HEK293 (cell line): Measurements from ENCODE around the gene RTBDN.
A peak's percentile ranks its signal among the peaks of the same experiment; 100 is the strongest.

Experiments used
- GFI1B ChIP-seq: fragments of 450-650 bp; formaldehyde crosslinking; IDR thresholded peaks from 2 replicates; pipeline ENCODE4 v1.5.1; 2016; ENCODE audit warnings: missing biosample characterization, missing genetic modification characterization
- GLIS2 ChIP-seq: fragments of 450-650 bp; formaldehyde crosslinking; IDR thresholded peaks from 2 replicates; pipeline ENCODE4 v1.5.1; 2016; ENCODE audit warnings: missing biosample characterization, missing genetic modification characterization
- KLF16 ChIP-seq: fragments of 450-650 bp; formaldehyde crosslinking; IDR thresholded peaks from 2 replicates; pipeline ENCODE4 v1.5.1; 2017; ENCODE audit warnings: missing biosample characterization, missing genetic modification characterization
- KLF7 ChIP-seq: fragments of 450-650 bp; formaldehyde crosslinking; IDR thresholded peaks from 2 replicates; pipeline ENCODE4 v1.5.1; 2016; ENCODE audit warnings: missing biosample characterization, missing genetic modification characterization, borderline replicate concordance
- PBX3 ChIP-seq: sonication (generic); formaldehyde crosslinking; IDR thresholded peaks from 2 replicates; pipeline ENCODE4 v1.8.1; 2022; ENCODE audit warnings: mild to moderate bottlenecking, moderate library complexity, missing genetic modification reagents
- SP2 ChIP-seq: fragments of 450-650 bp; formaldehyde crosslinking; IDR thresholded peaks from 2 replicates; pipeline ENCODE4 v1.5.1; 2016; ENCODE audit warnings: missing biosample characterization, missing genetic modification characterization
- TCF7L2 ChIP-seq: IDR thresholded peaks from 2 replicates; pipeline ENCODE4 v1.6.1; 2011; ENCODE audit warnings: low read depth, mild to moderate bottlenecking, inconsistent platforms, low read length, moderate library complexity, borderline replicate concordance
- WT1 ChIP-seq: fragments of 450-650 bp; formaldehyde crosslinking; IDR thresholded peaks from 2 replicates; pipeline ENCODE4 v1.5.1; 2016; ENCODE audit warnings: missing biosample characterization, missing genetic modification characterization
- YY1 ChIP-seq: fragments of 450-650 bp; formaldehyde crosslinking; IDR thresholded peaks from 2 replicates; pipeline ENCODE4 v1.5.1; 2018; ENCODE audit warnings: missing biosample characterization, missing genetic modification characterization
- YY2 ChIP-seq: fragments of 450-650 bp; formaldehyde crosslinking; IDR thresholded peaks from 2 replicates; pipeline ENCODE4 v1.5.1; 2016; ENCODE audit warnings: missing biosample characterization, missing genetic modification characterization
- ZBTB26 ChIP-seq: fragments of 450-650 bp; formaldehyde crosslinking; optimal IDR thresholded peaks from 2 replicates; pipeline ENCODE3; 2016; ENCODE audit warnings: missing biosample characterization, mild to moderate bottlenecking, missing genetic modification characterization
- ZBTB7A ChIP-seq: fragments of 450-650 bp; formaldehyde crosslinking; IDR thresholded peaks from 2 replicates; pipeline ENCODE4 v1.5.1; 2016; ENCODE audit warnings: low read depth, missing biosample characterization, missing genetic modification characterization
- ZNF121 ChIP-seq: fragments of 450-650 bp; formaldehyde crosslinking; IDR thresholded peaks from 2 replicates; pipeline ENCODE4 v1.5.1; 2016; ENCODE audit warnings: missing biosample characterization, missing genetic modification characterization
- ZNF23 ChIP-seq: fragments of 450-650 bp; formaldehyde crosslinking; IDR thresholded peaks from 2 replicates; pipeline ENCODE4 v1.5.1; 2016; ENCODE audit warnings: missing biosample characterization, missing genetic modification characterization, borderline replicate concordance
- ZNF280D ChIP-seq: fragments of 450-650 bp; formaldehyde crosslinking; IDR thresholded peaks from 2 replicates; pipeline ENCODE4 v1.5.1; 2016; ENCODE audit warnings: missing biosample characterization, missing genetic modification characterization
- ZNF341 ChIP-seq: fragments of 450-650 bp; formaldehyde crosslinking; IDR thresholded peaks from 2 replicates; pipeline ENCODE4; 2016; ENCODE audit warnings: low read depth, missing biosample characterization, missing genetic modification characterization
- ZNF394 ChIP-seq: fragments of 450-650 bp; formaldehyde crosslinking; IDR thresholded peaks from 2 replicates; pipeline ENCODE4 v1.5.1; 2016; ENCODE audit warnings: missing biosample characterization, missing genetic modification characterization, mild to moderate bottlenecking, moderate library complexity, borderline replicate concordance
- ZNF473 ChIP-seq: fragments of 450-650 bp; formaldehyde crosslinking; IDR thresholded peaks from 2 replicates; pipeline ENCODE4 v1.5.1; 2017; ENCODE audit warnings: missing biosample characterization, missing genetic modification characterization
- ZNF529 ChIP-seq: fragments of 450-650 bp; formaldehyde crosslinking; IDR thresholded peaks from 2 replicates; pipeline ENCODE4 v1.5.1; 2017; ENCODE audit warnings: missing genetic modification characterization, missing biosample characterization; ENCODE audit not compliant: insufficient replicate concordance
- ZNF623 ChIP-seq: fragments of 450-650 bp; formaldehyde crosslinking; IDR thresholded peaks from 2 replicates; pipeline ENCODE4 v1.5.1; 2016; ENCODE audit warnings: missing biosample characterization, missing genetic modification characterization
- ZNF76 ChIP-seq: fragments of 450-650 bp; formaldehyde crosslinking; IDR thresholded peaks from 2 replicates; pipeline ENCODE4; 2016; ENCODE audit warnings: low read depth, missing biosample characterization, missing genetic modification characterization, borderline replicate concordance
- ZXDB ChIP-seq: fragments of 450-650 bp; formaldehyde crosslinking; IDR thresholded peaks from 2 replicates; pipeline ENCODE4 v1.5.1; 2016; ENCODE audit warnings: missing biosample characterization, missing genetic modification characterization
- TF ChIP-seq, protein P1 (sequence below): fragments of 450-650 bp; formaldehyde crosslinking; IDR thresholded peaks from 2 replicates; pipeline ENCODE4 v1.5.1; 2016; ENCODE audit warnings: missing biosample characterization, missing genetic modification characterization
- TF ChIP-seq, protein P2 (sequence below): fragments of 450-650 bp; formaldehyde crosslinking; IDR thresholded peaks from 2 replicates; pipeline ENCODE4 v1.5.1; 2016; ENCODE audit warnings: missing biosample characterization, missing genetic modification characterization, borderline replicate concordance
- TF ChIP-seq, protein P3 (sequence below): fragments of 450-650 bp; formaldehyde crosslinking; IDR thresholded peaks from 2 replicates; pipeline ENCODE4 v1.5.1; 2016; ENCODE audit warnings: missing biosample characterization, missing genetic modification characterization

Gene RTBDN

GRCh38 chr19:12789904-12790619, 44.3 kb downstream of the RTBDN start (continued):
- TF ChIP-seq PBX3 (CRISPR knock-in tag): no peak
- TF ChIP-seq TCF7L2: no peak
- TF ChIP-seq, protein P1, sequence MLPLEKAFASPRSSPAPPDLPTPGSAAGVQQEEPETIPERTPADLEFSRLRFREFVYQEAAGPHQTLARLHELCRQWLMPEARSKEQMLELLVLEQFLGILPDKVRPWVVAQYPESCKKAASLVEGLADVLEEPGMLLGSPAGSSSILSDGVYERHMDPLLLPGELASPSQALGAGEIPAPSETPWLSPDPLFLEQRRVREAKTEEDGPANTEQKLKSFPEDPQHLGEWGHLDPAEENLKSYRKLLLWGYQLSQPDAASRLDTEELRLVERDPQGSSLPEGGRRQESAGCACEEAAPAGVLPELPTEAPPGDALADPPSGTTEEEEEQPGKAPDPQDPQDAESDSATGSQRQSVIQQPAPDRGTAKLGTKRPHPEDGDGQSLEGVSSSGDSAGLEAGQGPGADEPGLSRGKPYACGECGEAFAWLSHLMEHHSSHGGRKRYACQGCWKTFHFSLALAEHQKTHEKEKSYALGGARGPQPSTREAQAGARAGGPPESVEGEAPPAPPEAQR (tag by site-specific recombination): no peak
- peak; percentile 98 for TF ChIP-seq ZBTB26 (tag by site-specific recombination)
- peak; percentile 91; the same call in 1 of the 2 replicates for TF ChIP-seq KLF7
- no peak for TF ChIP-seq ZNF280D
- TF ChIP-seq, protein P2, sequence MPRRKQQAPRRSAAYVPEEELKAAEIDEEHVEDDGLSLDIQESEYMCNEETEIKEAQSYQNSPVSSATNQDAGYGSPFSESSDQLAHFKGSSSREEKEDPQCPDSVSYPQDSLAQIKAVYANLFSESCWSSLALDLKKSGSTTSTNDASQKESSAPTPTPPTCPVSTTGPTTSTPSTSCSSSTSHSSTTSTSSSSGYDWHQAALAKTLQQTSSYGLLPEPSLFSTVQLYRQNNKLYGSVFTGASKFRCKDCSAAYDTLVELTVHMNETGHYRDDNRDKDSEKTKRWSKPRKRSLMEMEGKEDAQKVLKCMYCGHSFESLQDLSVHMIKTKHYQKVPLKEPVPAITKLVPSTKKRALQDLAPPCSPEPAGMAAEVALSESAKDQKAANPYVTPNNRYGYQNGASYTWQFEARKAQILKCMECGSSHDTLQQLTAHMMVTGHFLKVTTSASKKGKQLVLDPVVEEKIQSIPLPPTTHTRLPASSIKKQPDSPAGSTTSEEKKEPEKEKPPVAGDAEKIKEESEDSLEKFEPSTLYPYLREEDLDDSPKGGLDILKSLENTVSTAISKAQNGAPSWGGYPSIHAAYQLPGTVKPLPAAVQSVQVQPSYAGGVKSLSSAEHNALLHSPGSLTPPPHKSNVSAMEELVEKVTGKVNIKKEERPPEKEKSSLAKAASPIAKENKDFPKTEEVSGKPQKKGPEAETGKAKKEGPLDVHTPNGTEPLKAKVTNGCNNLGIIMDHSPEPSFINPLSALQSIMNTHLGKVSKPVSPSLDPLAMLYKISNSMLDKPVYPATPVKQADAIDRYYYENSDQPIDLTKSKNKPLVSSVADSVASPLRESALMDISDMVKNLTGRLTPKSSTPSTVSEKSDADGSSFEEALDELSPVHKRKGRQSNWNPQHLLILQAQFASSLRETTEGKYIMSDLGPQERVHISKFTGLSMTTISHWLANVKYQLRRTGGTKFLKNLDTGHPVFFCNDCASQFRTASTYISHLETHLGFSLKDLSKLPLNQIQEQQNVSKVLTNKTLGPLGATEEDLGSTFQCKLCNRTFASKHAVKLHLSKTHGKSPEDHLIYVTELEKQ (tag by site-specific recombination): no peak
- peak; percentile 89 for TF ChIP-seq ZNF341 (tag by site-specific recombination)
- TF ChIP-seq, protein P3, sequence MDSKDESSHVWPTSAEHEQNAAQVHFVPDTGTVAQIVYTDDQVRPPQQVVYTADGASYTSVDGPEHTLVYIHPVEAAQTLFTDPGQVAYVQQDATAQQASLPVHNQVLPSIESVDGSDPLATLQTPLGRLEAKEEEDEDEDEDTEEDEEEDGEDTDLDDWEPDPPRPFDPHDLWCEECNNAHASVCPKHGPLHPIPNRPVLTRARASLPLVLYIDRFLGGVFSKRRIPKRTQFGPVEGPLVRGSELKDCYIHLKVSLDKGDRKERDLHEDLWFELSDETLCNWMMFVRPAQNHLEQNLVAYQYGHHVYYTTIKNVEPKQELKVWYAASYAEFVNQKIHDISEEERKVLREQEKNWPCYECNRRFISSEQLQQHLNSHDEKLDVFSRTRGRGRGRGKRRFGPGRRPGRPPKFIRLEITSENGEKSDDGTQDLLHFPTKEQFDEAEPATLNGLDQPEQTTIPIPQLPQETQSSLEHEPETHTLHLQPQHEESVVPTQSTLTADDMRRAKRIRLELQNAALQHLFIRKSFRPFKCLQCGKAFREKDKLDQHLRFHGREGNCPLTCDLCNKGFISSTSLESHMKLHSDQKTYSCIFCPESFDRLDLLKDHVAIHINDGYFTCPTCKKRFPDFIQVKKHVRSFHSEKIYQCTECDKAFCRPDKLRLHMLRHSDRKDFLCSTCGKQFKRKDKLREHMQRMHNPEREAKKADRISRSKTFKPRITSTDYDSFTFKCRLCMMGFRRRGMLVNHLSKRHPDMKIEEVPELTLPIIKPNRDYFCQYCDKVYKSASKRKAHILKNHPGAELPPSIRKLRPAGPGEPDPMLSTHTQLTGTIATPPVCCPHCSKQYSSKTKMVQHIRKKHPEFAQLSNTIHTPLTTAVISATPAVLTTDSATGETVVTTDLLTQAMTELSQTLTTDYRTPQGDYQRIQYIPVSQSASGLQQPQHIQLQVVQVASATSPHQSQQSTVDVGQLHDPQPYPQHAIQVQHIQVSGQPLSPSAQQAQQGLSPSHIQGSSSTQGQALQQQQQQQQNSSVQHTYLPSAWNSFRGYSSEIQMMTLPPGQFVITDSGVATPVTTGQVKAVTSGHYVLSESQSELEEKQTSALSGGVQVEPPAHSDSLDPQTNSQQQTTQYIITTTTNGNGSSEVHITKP (tag by site-specific recombination): peak; percentile 100
- TF ChIP-seq ZNF623 (tag by site-specific recombination): no peak; the same call in 1 of the 2 replicates
- TF ChIP-seq ZNF23 (tag by site-specific recombination): no peak
- TF ChIP-seq YY2: 0 out of 2 replicates have a peak, but pooled peaks have one; percentile 52
- no peak for TF ChIP-seq ZNF121 (tag by site-specific recombination)
- TF ChIP-seq GFI1B (tag by site-specific recombination): no peak
- peak; percentile 86 for TF ChIP-seq ZBTB7A (tag by site-specific recombination)
- peak; percentile 94 for TF ChIP-seq GLIS2 (tag by site-specific recombination)
- 0 out of 2 replicates have a peak, but pooled peaks have one; percentile 49 for TF ChIP-seq YY1 (tag by site-specific recombination)
- no peak for TF ChIP-seq ZNF473 (tag by site-specific recombination)
- TF ChIP-seq ZNF76 (tag by site-specific recombination): peak; percentile 74
- peak; percentile 71 for TF ChIP-seq WT1 (tag by site-specific recombination)
- TF ChIP-seq KLF16 (tag by site-specific recombination): peak; percentile 90
- peak; percentile 93 for TF ChIP-seq SP2 (tag by site-specific recombination)
- TF ChIP-seq ZNF529 (tag by site-specific recombination): no peak
- peak; percentile 67; the same call in 1 of the 2 replicates for TF ChIP-seq ZNF394
- peak; percentile 78 for TF ChIP-seq ZXDB
